AG10803 (cell line): ENCODE data around the gene STON1.
A peak's percentile ranks its signal among the peaks of the same experiment; 100 is the strongest.
"Not testable (repeated sequence)": the region's sequence is repeated elsewhere in the genome, so short reads cannot be mapped to it uniquely, and the experiment has no call there.

Source experiments
- DNase-seq: peaks from one replicate; pipeline ENCODE4 v3.0.0; 2010; ENCODE audit warnings: low read depth
- H3K4me3 ChIP-seq: 2 replicates; pipeline ENCODE4 v1.5.1; 2011; ENCODE audit warnings: mild to moderate bottlenecking, low read length, control low read depth
- TF ChIP-seq, protein P1 (sequence below): conservative IDR thresholded peaks from 2 replicates; pipeline ENCODE4 v1.5.1; 2011; ENCODE audit warnings: mild to moderate bottlenecking, low read length, control low read depth, inconsistent platforms

STON1 gene

DNA sequence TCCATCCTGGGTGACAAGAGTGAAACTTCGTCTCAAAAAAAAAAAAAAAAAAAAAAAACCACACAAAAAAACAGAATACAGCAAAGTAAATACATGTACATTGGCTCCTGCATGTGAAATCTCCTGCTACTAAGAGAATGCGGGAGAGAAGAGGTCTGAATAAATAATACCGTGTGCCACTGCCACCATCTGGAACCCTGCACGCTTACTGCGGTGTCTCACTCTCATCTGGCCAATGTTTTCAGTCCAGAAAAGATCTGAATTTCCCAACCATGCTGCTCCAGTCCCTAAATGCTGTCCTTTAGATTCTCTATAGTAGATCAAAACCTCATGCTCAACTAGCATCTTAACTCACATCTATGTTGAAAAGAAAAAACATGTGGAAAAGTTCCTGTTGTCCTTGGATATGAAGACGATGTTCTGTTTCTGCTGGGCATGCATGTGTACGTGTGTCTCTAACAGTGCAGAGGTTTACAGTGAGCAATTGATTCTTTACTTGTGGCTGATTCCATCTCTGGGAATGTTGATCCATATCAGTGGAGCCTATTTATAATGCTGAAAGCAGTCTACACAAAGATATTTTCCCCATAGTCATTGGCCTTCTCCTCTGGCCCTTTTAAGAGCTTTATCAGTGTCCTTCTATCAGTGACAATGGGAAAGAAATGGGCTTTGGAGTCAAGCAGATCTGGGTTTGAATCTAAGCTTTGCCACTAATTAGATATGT, 11.9 kb downstream of the STON1 start:
- H3K4me3 ChIP-seq = no peak overlapping the region
- peak; percentile 47 for DNase-seq
- TF ChIP-seq, protein P1, sequence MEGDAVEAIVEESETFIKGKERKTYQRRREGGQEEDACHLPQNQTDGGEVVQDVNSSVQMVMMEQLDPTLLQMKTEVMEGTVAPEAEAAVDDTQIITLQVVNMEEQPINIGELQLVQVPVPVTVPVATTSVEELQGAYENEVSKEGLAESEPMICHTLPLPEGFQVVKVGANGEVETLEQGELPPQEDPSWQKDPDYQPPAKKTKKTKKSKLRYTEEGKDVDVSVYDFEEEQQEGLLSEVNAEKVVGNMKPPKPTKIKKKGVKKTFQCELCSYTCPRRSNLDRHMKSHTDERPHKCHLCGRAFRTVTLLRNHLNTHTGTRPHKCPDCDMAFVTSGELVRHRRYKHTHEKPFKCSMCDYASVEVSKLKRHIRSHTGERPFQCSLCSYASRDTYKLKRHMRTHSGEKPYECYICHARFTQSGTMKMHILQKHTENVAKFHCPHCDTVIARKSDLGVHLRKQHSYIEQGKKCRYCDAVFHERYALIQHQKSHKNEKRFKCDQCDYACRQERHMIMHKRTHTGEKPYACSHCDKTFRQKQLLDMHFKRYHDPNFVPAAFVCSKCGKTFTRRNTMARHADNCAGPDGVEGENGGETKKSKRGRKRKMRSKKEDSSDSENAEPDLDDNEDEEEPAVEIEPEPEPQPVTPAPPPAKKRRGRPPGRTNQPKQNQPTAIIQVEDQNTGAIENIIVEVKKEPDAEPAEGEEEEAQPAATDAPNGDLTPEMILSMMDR = no peak

DNA sequence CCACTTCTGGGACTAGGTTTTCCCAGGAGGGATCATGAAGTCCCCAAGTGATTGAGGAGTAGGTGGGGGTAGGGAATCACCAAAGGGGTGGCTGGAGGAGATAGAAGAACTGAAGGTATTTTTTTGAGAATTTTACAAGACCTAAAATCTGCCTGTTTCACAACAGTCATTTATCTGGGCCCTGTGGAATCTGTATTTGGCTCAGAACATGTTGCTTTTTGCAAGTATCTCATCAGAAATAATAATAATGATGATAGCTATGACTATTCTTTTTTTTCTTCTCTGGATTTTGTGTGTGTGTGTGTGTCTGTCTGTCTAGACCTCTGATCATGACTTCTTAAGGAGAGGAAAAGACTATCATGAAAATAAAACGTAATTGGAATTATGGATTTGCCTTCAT, 13.9 kb downstream of the STON1 start:
- H3K4me3 ChIP-seq = no peak overlapping the region
- TF ChIP-seq, protein P1 = no peak
- peak; percentile 22 for DNase-seq

DNA sequence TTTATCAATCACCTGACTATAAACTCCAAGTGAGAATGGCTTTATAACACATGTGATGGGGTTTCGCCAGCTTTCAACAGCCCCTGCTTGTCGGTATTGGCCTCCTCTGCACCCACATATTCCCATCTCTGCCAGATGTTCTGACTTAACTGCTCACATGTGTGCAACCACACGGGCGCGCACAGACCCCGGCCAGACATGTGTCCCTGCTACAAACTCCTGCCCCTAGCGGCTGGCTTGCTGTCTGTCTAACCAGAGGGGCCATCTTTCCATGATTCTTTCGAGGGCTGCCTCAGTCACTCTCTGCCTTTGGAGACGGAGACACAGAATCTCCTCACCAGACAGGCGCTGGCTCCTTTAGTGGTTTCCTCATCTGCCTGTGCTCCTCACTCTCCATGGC, 15.3 kb downstream of the STON1 start:
- TF ChIP-seq, protein P1 = peak; percentile 48
- H3K4me3 ChIP-seq = no peak overlapping the region
- peak; percentile 64 for DNase-seq

DNA sequence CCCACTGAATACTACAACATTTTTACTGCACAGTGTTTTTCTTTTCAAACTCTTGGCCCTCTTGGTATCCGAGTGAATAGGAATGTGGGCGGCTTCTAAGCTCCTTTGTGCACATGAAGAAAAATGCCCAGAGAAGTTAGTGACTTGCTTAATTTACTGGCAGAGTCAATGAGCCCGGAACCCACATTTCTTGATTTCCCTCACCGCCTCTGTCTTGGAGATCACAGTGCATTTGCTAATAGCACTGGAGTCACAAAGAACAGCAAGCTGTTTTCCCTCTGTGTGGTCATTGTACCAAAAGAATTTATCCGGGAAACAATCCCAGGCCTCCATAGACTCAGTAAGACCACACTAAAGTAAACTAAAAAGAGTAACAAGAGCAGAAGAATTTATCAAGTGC, 18.9 kb downstream of the STON1 start:
- H3K4me3 ChIP-seq = no peak overlapping the region
- TF ChIP-seq, protein P1 = no peak
- peak; percentile 90 for DNase-seq

DNA sequence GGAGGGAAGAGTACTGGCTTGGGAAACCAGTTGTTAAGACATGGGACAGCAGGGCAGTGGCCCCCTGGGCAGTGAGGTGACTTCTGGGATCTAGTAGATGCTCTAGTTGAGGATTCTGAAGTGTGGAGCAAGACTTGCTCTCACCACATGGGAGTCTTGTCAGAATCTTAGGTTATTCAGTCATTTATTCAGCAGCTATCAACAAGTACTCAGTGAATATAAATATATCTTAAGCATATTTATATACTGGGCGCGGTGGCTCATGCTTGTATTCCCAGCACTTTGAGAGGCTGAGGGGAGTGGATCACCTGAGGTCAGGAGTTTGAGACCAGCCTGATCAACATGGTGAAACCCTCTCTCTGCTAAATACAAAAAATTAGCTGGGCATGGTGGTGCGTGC, 20.0 kb downstream of the STON1 start:
- no peak overlapping the region for H3K4me3 ChIP-seq

DNA sequence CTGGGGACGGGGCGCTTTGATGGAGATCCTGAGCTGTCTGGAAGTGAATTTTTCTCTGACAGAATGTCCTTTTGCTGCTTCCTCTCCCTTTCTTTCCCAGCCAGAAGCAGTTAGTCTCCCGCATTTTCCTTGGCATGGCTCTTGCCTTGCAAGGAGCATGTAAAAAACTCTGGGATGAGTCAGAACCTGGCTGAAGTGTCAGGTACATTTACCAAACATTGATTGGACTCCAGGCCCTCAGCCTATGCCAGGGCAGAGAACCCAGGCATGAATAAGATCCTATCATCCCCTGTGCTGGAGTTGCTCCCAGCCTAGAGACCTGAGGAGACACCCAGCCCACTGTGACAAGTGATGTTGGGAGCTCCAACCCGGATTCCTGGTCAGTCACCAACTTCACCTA, 21.6 kb downstream of the STON1 start:
- no peak for DNase-seq
- TF ChIP-seq, protein P1 = no peak
- no peak overlapping the region for H3K4me3 ChIP-seq

More for the DNA sequence above, 20.0 kb downstream of the STON1 start:
- DNase-seq = no peak
- TF ChIP-seq, protein P1 = no peak

DNA sequence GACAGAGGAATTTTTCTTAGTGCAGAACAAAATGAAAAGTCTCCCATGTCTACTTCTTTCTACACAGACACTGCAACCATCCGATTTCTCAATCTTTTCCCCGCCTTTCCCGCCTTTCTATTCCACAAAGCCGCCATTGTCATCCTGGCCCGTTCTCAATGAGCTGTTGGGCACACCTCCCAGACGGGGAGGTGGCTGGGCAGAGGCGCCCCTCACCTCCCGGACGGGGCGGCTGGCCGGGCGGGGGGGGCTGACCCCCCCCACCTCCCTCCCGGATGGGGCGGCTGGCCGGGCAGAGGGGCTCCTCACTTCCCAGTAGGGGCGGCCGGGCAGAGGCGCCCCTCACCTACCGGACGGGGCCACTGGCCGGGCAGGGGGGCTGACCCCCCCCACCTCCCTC, 25.1 kb downstream of the STON1 start:
- not testable (repeated sequence) for DNase-seq

More for the DNA sequence above, 25.1 kb downstream of the STON1 start:
- not testable (repeated sequence) for H3K4me3 ChIP-seq
